ENCODE measurements around the gene VPS26B. TPM values are rescaled to one million over a fixed set of nuclear protein-coding genes. Genes with fewer than 3 reads are reported as not detected.

VPS26B gene
- total RNA-seq, 1 donor from 2014 or later: 50.4 TPM

DNA sequence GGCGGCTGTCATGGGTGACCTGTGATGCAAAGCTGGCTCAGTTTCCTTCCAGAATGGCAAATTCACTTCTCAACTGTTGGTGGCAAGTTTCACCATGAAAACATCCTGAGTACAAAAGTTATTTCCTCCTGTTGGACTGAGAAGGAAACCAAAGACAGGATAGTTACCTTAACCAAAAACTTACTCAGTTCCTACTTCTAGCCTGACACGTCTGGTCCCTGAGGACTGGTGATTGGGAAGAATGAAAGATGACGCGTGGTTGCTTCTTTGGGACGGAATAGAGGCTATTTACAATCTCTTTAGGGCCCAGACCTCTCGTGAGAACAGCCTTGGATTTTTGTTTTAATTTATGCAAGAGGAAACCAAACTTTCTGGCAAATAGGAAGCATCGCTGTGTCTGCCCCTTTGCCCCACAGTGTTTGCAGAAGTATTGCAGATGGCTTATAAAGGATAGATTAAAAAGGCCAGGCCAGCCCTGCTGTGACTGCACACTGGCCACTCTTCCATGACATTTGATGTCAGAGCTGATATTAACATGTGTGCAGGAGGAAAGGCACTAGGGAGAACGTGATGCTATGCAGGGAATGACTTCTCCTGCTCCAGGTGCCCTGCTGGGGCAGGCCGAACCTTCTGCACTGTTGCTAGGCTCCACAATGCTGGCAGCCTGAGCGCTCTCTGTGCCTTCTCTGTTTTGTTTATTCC, 7.6 kb downstream of the VPS26B start:
- Mint-ChIP-seq H3K27me3 (ENCODE audit: low read depth) (no peaks in the 10 kb centered on the region), H3K27ac (ENCODE audit: unreplicated experiment) (no peak overlapping the region), H3K36me3 (ENCODE audit: low read depth) (peaks cover 9% of the 10 kb centered on the region), H3K9me3 (ENCODE audit: low read depth) (no peaks in the 10 kb centered on the region), H3K4me1 (ENCODE audit: low read depth) (peaks cover 25% of the 10 kb centered on the region), H3K4me3 (ENCODE audit: unreplicated experiment) (no peak overlapping the region)
- TF ChIP-seq, protein P1, sequence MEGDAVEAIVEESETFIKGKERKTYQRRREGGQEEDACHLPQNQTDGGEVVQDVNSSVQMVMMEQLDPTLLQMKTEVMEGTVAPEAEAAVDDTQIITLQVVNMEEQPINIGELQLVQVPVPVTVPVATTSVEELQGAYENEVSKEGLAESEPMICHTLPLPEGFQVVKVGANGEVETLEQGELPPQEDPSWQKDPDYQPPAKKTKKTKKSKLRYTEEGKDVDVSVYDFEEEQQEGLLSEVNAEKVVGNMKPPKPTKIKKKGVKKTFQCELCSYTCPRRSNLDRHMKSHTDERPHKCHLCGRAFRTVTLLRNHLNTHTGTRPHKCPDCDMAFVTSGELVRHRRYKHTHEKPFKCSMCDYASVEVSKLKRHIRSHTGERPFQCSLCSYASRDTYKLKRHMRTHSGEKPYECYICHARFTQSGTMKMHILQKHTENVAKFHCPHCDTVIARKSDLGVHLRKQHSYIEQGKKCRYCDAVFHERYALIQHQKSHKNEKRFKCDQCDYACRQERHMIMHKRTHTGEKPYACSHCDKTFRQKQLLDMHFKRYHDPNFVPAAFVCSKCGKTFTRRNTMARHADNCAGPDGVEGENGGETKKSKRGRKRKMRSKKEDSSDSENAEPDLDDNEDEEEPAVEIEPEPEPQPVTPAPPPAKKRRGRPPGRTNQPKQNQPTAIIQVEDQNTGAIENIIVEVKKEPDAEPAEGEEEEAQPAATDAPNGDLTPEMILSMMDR (IDR thresholded peaks at IDR 0.05): no peak
- no peak for DNase-seq (ENCODE audit: low spot score)

DNA sequence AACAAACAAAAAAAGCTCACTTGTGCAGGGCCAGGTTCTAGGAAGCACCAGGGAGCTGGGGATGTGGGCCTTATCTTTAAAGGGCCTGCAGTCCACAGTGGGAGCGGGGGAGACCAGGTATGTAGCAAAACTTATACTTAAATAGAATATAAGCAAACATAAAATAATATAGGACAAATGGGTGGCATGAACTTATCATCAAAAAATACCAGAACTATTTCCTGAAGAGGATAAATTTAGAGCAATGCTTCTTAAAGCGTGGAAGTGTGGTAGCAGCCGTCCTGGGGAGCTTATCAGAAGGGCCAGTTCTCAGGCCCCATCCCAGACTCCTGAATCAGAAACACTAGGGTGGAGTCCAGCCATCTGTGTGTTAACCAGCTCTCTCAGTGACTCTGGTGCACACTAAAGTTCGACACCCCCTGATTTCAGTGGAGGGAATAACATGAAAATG, 9.3 kb downstream of the VPS26B start:
- DNase-seq (ENCODE audit: low spot score): no peak
- H3K27ac Mint-ChIP-seq (ENCODE audit: unreplicated experiment): no peak overlapping the region
- TF ChIP-seq, protein P1 (IDR thresholded peaks at IDR 0.05): no peak
- no peaks in the 10 kb centered on the region for H3K9me3 Mint-ChIP-seq (ENCODE audit: low read depth)
- peaks cover 17% of the 10 kb centered on the region for H3K4me1 Mint-ChIP-seq (ENCODE audit: low read depth)
- no peak overlapping the region for H3K4me3 Mint-ChIP-seq (ENCODE audit: unreplicated experiment)
- no peaks in the 10 kb centered on the region for H3K27me3 Mint-ChIP-seq (ENCODE audit: low read depth)
- peaks cover 14% of the 10 kb centered on the region for H3K36me3 Mint-ChIP-seq (ENCODE audit: low read depth)

DNA sequence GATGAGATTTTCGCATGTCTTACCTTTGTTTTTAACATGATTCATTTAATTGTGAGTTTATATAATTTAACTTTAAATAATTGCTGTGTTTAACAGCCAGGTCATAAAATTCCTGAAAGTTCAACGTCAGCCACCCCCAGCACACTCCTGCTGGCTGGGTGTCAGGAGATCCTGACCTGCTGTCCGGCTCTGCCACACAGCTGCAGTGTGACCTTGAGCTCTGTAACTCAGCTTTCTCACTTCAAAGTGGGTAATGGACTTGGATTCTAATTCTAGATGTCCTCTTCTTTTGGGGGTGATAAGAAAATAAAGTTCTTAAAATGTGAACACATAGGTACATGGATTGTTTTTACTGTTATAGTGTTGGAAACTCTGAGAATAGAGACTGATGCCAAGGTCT, 10.9 kb downstream of the VPS26B start:
- TF ChIP-seq, protein P1 (IDR thresholded peaks at IDR 0.05): no peak

DNA sequence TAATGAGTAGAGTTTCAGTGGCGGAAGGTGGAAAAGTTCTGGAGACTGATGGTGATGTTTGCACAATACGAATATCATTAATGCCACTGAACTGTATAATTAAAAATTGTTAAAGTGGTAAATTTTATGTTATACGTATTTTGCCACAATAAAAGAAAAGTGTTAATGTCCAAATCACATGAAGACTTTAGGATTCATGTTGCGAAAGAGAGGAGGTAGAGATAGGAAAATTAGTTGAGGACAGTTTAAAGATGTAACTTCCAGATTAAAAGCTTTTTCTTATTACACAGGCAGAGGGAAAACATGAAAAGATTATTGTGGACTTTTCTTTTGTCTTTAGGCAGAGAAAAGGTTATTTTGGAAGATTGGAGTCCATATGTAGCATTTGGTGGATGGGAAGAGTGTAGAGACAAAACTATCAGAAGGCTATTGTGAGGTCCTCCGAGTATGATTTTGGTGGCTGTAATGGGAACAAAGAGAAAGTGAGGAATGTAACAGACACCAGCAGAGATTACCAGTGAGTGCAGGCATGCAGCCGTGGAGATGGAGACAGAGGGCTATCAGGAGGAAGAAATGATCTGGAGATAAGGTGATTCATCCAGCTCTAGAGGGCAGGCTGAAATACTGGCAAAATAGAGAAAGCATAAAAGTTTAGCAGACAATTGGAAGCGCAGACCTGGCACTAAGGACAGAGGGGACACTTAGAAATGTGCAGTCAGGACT, 12.5 kb downstream of the VPS26B start:
- H3K27ac Mint-ChIP-seq (ENCODE audit: unreplicated experiment): no peak overlapping the region

More for the DNA sequence above, 10.9 kb downstream of the VPS26B start:
- Mint-ChIP-seq H3K27me3 (ENCODE audit: low read depth) (no peaks in the 10 kb centered on the region), H3K9me3 (ENCODE audit: low read depth) (no peaks in the 10 kb centered on the region), H3K4me3 (ENCODE audit: unreplicated experiment) (no peak overlapping the region), H3K4me1 (ENCODE audit: low read depth) (peaks cover 6% of the 10 kb centered on the region), H3K36me3 (ENCODE audit: low read depth) (peaks cover 18% of the 10 kb centered on the region), H3K27ac (ENCODE audit: unreplicated experiment) (no peak overlapping the region)
- no peak for DNase-seq (ENCODE audit: low spot score)

DNA sequence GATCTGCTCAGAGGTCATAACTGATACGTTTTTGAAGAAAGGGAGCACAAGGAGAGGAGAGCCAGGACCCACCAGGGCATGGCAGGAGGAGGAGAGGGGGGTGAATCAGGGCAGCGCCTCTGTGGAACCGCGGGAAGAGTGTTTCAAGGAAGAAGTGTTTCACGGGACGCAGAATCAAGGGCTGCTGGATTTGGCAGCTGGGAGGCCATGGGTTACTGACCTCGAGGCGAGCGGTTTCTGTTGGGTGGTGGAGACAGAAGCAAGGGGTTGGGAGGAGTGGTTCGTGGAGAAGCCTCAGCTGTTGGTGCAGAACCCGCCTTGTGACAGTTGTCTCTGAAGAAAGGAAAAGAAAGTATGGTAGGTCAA, 13.1 kb downstream of the VPS26B start:
- Mint-ChIP-seq H3K27me3 (ENCODE audit: low read depth) (no peaks in the 10 kb centered on the region), H3K4me1 (ENCODE audit: low read depth) (peaks cover 6% of the 10 kb centered on the region), H3K4me3 (ENCODE audit: unreplicated experiment) (no peak overlapping the region), H3K9me3 (ENCODE audit: low read depth) (no peaks in the 10 kb centered on the region), H3K27ac (ENCODE audit: unreplicated experiment) (no peak overlapping the region), H3K36me3 (ENCODE audit: low read depth) (peaks cover 22% of the 10 kb centered on the region)
- TF ChIP-seq, protein P1 (IDR thresholded peaks at IDR 0.05): no peak
- DNase-seq (ENCODE audit: low spot score): no peak

More for the DNA sequence above, 12.5 kb downstream of the VPS26B start:
- Mint-ChIP-seq H3K9me3 (ENCODE audit: low read depth) (no peaks in the 10 kb centered on the region), H3K4me1 (ENCODE audit: low read depth) (peaks cover 6% of the 10 kb centered on the region), H3K27me3 (ENCODE audit: low read depth) (no peaks in the 10 kb centered on the region), H3K4me3 (ENCODE audit: unreplicated experiment) (no peak overlapping the region), H3K36me3 (ENCODE audit: low read depth) (peaks cover 18% of the 10 kb centered on the region)
- TF ChIP-seq, protein P1 (IDR thresholded peaks at IDR 0.05): no peak
- no peak for DNase-seq (ENCODE audit: low spot score)
